Gastrocnemius medialis (tissue), 4 donors: Measurements from ENCODE around the gene HIVEP1. TPM values are rescaled to one million over a fixed set of nuclear protein-coding genes. Genes with fewer than 3 reads are reported as not detected.

Experiments used
- ATAC-seq, 2 donors: fragments of 150-250 bp; one replicate each; pipeline ENCODE4 v1.9.1; 2016
- DNase-seq, 2 donors: peaks; one replicate each; pipeline ENCODE4 v3.0.0-alpha.2; 2019
- H3K27ac ChIP-seq, 4 donors: fragments of 200-600 bp; sonication (generic); 1 replicate in 1 of 4; 2 replicates in 3 of 4; pipeline ENCODE4 v1.5.1; 2016 to 2018; ENCODE audit warnings: mild to moderate bottlenecking in 2 of 4, moderate library complexity in 1 of 4
- H3K27me3 ChIP-seq, 3 donors: fragments of 200-600 bp; sonication (generic) in 2 of 3; 1 replicate in 1 of 3; 2 replicates in 2 of 3; pipeline versions ENCODE4 v1.5.1 to v1.6.0; 2016 to 2019; ENCODE audit warnings: mild to moderate bottlenecking in 1 of 3, moderate library complexity in 1 of 3
- H3K36me3 ChIP-seq, 2 donors: fragments of 200-600 bp; sonication (generic) in 1 of 2; one replicate each; pipeline ENCODE4 v1.5.1; 2017 to 2018
- H3K4me1 ChIP-seq, 2 donors: fragments of 200-600 bp; sonication (generic) in 1 of 2; one replicate each; pipeline ENCODE4 v1.5.1; 2016 to 2017; ENCODE audit warnings: mild to moderate bottlenecking in 2 of 2
- H3K4me3 ChIP-seq, 4 donors: fragments of 200-600 bp; sonication (generic) in 3 of 4; 1 replicate in 1 of 4; 2 replicates in 3 of 4; pipeline ENCODE4 v1.5.1; 2016 to 2019; ENCODE audit warnings: mild to moderate bottlenecking in 2 of 4
- H3K9me3 ChIP-seq, 3 donors: fragments of 200-600 bp; sonication (generic) in 2 of 3; 1 replicate in 1 of 3; 2 replicates in 2 of 3; pipeline ENCODE4 v1.5.1; 2016 to 2019
- POLR2A ChIP-seq, 2 donors: fragments of 450-650 bp; IDR thresholded peaks; one replicate each; pipeline ENCODE4 v1.6.1; 2017; ENCODE audit warnings: antibody characterized with exemption in 2 of 2, mild to moderate bottlenecking in 2 of 2, moderate library complexity in 2 of 2
- in situ Hi-C, 4 donors: fragments of 200-750 bp; cut with MboI; loops; one replicate each; pipeline versions ENCODE4 v1.15.0 to v1.8.0; 2017; ENCODE audit warnings: low sequenced_read_pairs in 4 of 4
- intact Hi-C: fragments of 100-400 bp; cut with DNase I; formaldehyde crosslinking; loops from one replicate; pipeline ENCODE4 v1.15.1; 2023; ENCODE audit warnings: low total_unique reads
- total RNA-seq, 4 donors: library from RNA; depleted of rRNA; stranded (reverse); fragments of >200 nt; gene quantifications; one replicate each; pipeline versions ENCODE4 v1.1.0 to v1.2.3, GENCODE V29; 2016
- TF ChIP-seq, protein P1 (sequence below), 5 experiments: fragments of 450-650 bp in 3 of 5; fragments of 200-600 bp in 2 of 5; sonication (generic) in 2 of 5; IDR thresholded peaks in 4 of 5; conservative IDR thresholded peaks in 1 of 5; 1 replicate in 4 of 5; 2 replicates in 1 of 5; pipeline ENCODE4 v1.5.1; 2016 to 2019; ENCODE audit warnings: antibody characterized with exemption in 5 of 5, mild to moderate bottlenecking in 3 of 5, moderate library complexity in 3 of 5

Gene HIVEP1
- total RNA-seq, 4 donors from 2014 or later, result 8.3 to 13.5 (median 10.5) TPM

DNA sequence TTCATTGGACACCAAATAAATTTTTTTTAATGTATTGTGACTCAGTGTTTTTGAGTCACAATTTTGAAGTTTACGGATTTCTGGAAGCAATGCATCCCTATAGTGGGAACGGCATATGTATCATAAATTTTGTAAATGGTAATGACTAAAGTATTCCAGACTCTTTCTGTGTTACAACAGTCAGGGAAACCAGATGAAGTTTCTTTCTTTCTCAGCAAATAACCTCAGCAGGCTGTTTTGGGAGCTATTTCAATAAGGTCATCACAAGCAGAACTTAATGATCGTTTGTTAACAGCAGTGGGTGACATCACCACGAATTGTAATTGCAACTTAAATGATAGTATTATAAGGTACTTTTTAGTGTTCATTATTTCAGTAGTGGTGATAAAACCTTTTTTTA is 52.0 kb downstream of the HIVEP1 start:
- TF ChIP-seq, protein P1, sequence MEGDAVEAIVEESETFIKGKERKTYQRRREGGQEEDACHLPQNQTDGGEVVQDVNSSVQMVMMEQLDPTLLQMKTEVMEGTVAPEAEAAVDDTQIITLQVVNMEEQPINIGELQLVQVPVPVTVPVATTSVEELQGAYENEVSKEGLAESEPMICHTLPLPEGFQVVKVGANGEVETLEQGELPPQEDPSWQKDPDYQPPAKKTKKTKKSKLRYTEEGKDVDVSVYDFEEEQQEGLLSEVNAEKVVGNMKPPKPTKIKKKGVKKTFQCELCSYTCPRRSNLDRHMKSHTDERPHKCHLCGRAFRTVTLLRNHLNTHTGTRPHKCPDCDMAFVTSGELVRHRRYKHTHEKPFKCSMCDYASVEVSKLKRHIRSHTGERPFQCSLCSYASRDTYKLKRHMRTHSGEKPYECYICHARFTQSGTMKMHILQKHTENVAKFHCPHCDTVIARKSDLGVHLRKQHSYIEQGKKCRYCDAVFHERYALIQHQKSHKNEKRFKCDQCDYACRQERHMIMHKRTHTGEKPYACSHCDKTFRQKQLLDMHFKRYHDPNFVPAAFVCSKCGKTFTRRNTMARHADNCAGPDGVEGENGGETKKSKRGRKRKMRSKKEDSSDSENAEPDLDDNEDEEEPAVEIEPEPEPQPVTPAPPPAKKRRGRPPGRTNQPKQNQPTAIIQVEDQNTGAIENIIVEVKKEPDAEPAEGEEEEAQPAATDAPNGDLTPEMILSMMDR (IDR thresholded peaks at IDR 0.05 in 4 of 5, conservative IDR thresholded peaks at IDR 0.05 in 1 of 5), result no peak
- no peak for TF ChIP-seq POLR2A (IDR thresholded peaks at IDR 0.05)
- no peak for DNase-seq
- no peaks in the 10 kb centered on the region for H3K9me3 ChIP-seq
- peaks cover 19 to 21% of the 10 kb centered on the region in 2 donors for H3K4me1 ChIP-seq
- no peak overlapping the region for H3K4me3 ChIP-seq
- H3K36me3 ChIP-seq, result no peaks in the 10 kb centered on the region
- in situ Hi-C loops (no loop called here), intact Hi-C loops (no loop called here)
- no peak overlapping the region for H3K27ac ChIP-seq
- no peaks in the 10 kb centered on the region for H3K27me3 ChIP-seq
- ATAC-seq, result no peak

GRCh38 chr6:12064538-12065071 is 52.5 kb downstream of the HIVEP1 start:
- ATAC-seq (no peak), DNase-seq (no peak)
- no peak overlapping the region for H3K4me3 ChIP-seq
- in situ Hi-C loops, result no loop called here
- H3K9me3 ChIP-seq, result no peaks in the 10 kb centered on the region
- no peaks in the 10 kb centered on the region for H3K36me3 ChIP-seq
- TF ChIP-seq, protein P1 (IDR thresholded peaks at IDR 0.05 in 4 of 5, conservative IDR thresholded peaks at IDR 0.05 in 1 of 5), result no peak
- TF ChIP-seq POLR2A (IDR thresholded peaks at IDR 0.05), result no peak
- intact Hi-C loops, result no loop called here
- H3K4me1 ChIP-seq, result peaks cover 15 to 16% of the 10 kb centered on the region in 2 donors
- H3K27ac ChIP-seq, result no peak overlapping the region
- no peaks in the 10 kb centered on the region for H3K27me3 ChIP-seq

DNA sequence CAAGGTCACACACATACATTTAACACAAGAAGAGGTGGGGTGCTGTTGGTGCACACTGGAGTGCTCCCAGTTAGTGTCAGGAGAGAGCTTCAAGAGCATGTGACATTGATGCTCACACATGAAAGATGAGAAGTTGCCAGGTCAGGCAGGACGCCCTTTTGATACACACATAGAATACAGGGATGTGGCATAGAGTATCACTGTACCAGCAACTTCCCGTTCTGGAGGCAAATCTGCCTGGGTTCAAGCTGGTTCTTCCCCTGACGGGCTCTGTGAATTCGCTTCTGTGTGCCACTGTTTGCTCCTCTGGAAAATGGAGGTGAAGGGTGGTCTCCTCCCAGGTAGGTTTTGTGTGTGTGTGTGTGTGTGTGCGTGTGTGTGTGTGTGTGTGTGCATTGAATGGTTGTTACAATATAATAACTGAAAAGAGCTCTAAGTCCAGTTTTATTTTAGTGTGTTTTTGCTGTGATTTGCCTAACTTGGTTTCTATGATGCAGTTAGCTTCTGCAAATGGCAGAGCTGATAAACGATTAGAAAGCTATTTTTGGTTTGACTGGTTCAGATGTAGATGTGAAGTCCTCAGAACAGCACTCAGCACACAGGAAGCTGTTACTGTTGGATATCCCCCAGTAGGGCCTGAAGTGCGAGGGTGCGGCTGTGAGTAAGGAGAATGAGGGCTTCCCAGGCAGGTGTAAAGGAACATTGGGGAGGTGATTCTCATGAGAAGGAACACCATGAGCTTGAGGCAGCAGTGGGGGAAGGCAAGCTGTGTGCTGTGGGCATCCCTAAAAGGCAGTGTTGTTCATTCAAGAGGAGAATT is 53.4 kb downstream of the HIVEP1 start:
- Histone ChIP-seq H3K27me3 (no peaks in the 10 kb centered on the region), H3K4me1 (peaks cover 14 to 15% of the 10 kb centered on the region in 2 donors), H3K27ac (no peak overlapping the region), H3K9me3 (no peaks in the 10 kb centered on the region), H3K36me3 (no peaks in the 10 kb centered on the region), H3K4me3 (no peak overlapping the region)
- intact Hi-C loops (no loop called here), in situ Hi-C loops (no loop called here)
- TF ChIP-seq POLR2A (IDR thresholded peaks at IDR 0.05), result no peak
- TF ChIP-seq, protein P1 (IDR thresholded peaks at IDR 0.05 in 4 of 5, conservative IDR thresholded peaks at IDR 0.05 in 1 of 5), result no peak
- DNase-seq (no peak), ATAC-seq (no peak)

- intact Hi-C loops, result no loop called here
- ATAC-seq, result no peak
Observed at GRCh38 chr6:12066297-12066696, 54.2 kb downstream of the HIVEP1 start.

More at GRCh38 chr6:12066297-12066696, 54.2 kb downstream of the HIVEP1 start:
- in situ Hi-C loops, result no loop called here
- DNase-seq, result no peak
- Histone ChIP-seq H3K27ac (no peak overlapping the region), H3K9me3 (no peaks in the 10 kb centered on the region), H3K4me3 (no peak overlapping the region), H3K36me3 (no peaks in the 10 kb centered on the region), H3K27me3 (no peaks in the 10 kb centered on the region), H3K4me1 (peaks cover 14 to 15% of the 10 kb centered on the region in 2 donors)
- TF ChIP-seq, protein P1 (IDR thresholded peaks at IDR 0.05 in 4 of 5, conservative IDR thresholded peaks at IDR 0.05 in 1 of 5), result no peak
- TF ChIP-seq POLR2A (IDR thresholded peaks at IDR 0.05), result no peak
